H4 (cell line): ENCODE data around the gene POC1A. TPM values are rescaled to one million over a fixed set of nuclear protein-coding genes. Genes with fewer than 3 reads are reported as not detected.
A peak's percentile ranks its signal among the peaks of the same experiment; 100 is the strongest.
"Not testable (repeated sequence)": the region's sequence is repeated elsewhere in the genome, so short reads cannot be mapped to it uniquely, and the experiment has no call there.

Experiments
- DNase-seq: peaks from one replicate; pipeline ENCODE4 v3.0.0-alpha.2; 2015; ENCODE audit warnings: low spot score
- total RNA-seq: library from RNA; depleted of rRNA; stranded (reverse); fragments of >200 nt; shearing (Covaris generic); gene quantifications from 2 replicates; pipeline ENCODE4 v1.2.3, GENCODE V29; 2014

Gene POC1A
- total RNA-seq, 1 experiment from 2014 or later: 8.1 TPM

- not testable (repeated sequence) for DNase-seq
These were observed 2.2 kb downstream of the POC1A start for GRCh38 chr3:52151991-52152390.

- no peak for DNase-seq
These were observed 3.4 kb downstream of the POC1A start for GRCh38 chr3:52150860-52151259.

- DNase-seq: no peak
These were observed 3.9 kb downstream of the POC1A start for GRCh38 chr3:52150357-52150756.

GRCh38 chr3:52149726-52150125, 4.5 kb downstream of the POC1A start:
- no peak for DNase-seq

GRCh38 chr3:52149021-52149420, 5.2 kb downstream of the POC1A start:
- no peak for DNase-seq

GRCh38 chr3:52147804-52148203, 6.4 kb downstream of the POC1A start:
- no peak for DNase-seq

- no peak for DNase-seq
These were observed 7.4 kb downstream of the POC1A start for GRCh38 chr3:52146811-52147210.

- DNase-seq: no peak
These were observed 8.0 kb downstream of the POC1A start for GRCh38 chr3:52146189-52146588.

GRCh38 chr3:52145736-52146110, 8.5 kb downstream of the POC1A start:
- DNase-seq: no peak

GRCh38 chr3:52144796-52145735, 9.2 kb downstream of the POC1A start:
- no peak for DNase-seq

- DNase-seq: peak; percentile 39
These were observed 10.0 kb downstream of the POC1A start for GRCh38 chr3:52144034-52144795.

GRCh38 chr3:52143616-52144015, 10.6 kb downstream of the POC1A start:
- no peak for DNase-seq

GRCh38 chr3:52143156-52143555, 11.1 kb downstream of the POC1A start:
- DNase-seq: no peak

GRCh38 chr3:52141751-52142150, 12.5 kb downstream of the POC1A start:
- no peak for DNase-seq

GRCh38 chr3:52140769-52141168, 13.5 kb downstream of the POC1A start:
- DNase-seq: no peak

GRCh38 chr3:52140000-52140399, 14.2 kb downstream of the POC1A start:
- no peak for DNase-seq

GRCh38 chr3:52137311-52137710, 16.9 kb downstream of the POC1A start:
- no peak for DNase-seq

GRCh38 chr3:52136513-52136912, 17.7 kb downstream of the POC1A start:
- DNase-seq: no peak

GRCh38 chr3:52135332-52135731, 18.9 kb downstream of the POC1A start:
- DNase-seq: no peak

- DNase-seq: no peak
These were observed 19.5 kb downstream of the POC1A start for GRCh38 chr3:52134761-52135160.

GRCh38 chr3:52132930-52133329, 21.3 kb downstream of the POC1A start:
- DNase-seq: no peak

- no peak for DNase-seq
These were observed 22.2 kb downstream of the POC1A start for GRCh38 chr3:52132041-52132440.
